ENCODE data around the gene EFNB2. TPM values are rescaled to one million over a fixed set of nuclear protein-coding genes. Genes with fewer than 3 reads are reported as not detected.

Gene EFNB2
- total and polyA plus RNA-seq, 7 experiments from 2014 or later, result 0.07 to 0.22 (median 0.11) TPM; not detected in 2

DNA sequence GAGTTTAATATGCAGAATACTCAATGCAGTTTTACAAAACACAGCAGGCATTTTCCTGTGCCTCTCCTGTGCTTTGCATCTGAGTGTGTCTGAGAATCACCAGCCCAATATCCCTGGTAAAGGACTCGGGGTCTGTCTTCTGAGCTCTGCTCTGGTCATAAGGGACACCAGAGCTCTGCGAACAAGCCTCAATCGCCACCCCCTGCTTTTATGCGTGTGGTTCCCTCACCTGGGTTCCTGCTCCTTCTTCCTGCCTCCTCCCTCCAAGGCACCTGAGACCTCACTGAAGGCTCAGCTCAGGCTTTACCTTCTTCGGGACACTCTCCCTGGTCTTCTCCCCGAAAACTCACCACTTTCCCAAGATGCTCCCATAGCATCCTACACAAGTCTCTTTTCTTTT is 84.5 kb downstream of the EFNB2 start:
- H3K36me3 Mint-ChIP-seq, result no peaks in the 10 kb centered on the region
- H3K9me3 Mint-ChIP-seq, result peaks cover 0 to 4% (median 0%) of the 10 kb centered on the region in 11 donors
- H3K27me3 Mint-ChIP-seq, result peaks cover 0 to 34% (median 19%) of the 10 kb centered on the region in 5 donors
- H3K27ac Mint-ChIP-seq, result no peak overlapping the region
- intact Hi-C loops (cut with micrococcal nuclease), result no loop called here
- ATAC-seq, result no peak
- no peaks in the 10 kb centered on the region for H3K4me1 Mint-ChIP-seq
- POLR2A ChIA-PET, result no interaction called here
- no peaks in the 10 kb centered on the region for H3K36me3 ChIP-seq (ENCODE audit: control insufficient read depth in 2 of 3, insufficient read depth in 3 of 3, low read length in 3 of 3)
- H3K4me3 Mint-ChIP-seq, result no peak overlapping the region
- no peaks in the 10 kb centered on the region for H3K27me3 ChIP-seq (ENCODE audit: control insufficient read depth in 2 of 2, insufficient read depth in 2 of 2, low read length in 2 of 2)
- H3K4me3 ChIP-seq (ENCODE audit: low read length), result no peak overlapping the region
- no peaks in the 10 kb centered on the region for H3K9me3 ChIP-seq (ENCODE audit: control insufficient read depth in 2 of 3, low read length in 3 of 3)
- H3K4me1 ChIP-seq (ENCODE audit: control insufficient read depth in 2 of 2, insufficient read depth in 2 of 2, low read length in 2 of 2), result no peaks in the 10 kb centered on the region
- CTCF ChIA-PET, result no interaction called here
- no peak for DNase-seq
- H3K27ac ChIP-seq (ENCODE audit: low read depth, low read length), result no peak overlapping the region

DNA sequence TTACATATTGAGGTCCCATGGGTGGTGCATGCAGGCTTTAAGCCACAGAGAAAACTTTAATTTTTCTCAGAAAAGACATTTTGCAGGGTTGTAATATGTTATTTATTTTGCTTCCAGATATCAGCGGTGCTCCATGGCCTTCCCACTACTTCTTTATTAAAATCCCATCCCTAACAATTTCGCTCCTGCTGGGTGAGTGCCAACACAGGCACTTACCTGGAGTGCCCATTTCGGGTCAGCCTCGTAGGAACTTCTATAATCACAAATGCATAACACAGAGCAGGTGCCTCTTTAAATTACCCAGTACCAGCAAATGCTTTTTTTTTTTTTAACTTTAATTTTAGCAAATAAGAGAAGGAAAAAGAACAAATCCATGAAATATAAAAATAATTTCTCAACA is 86.4 kb downstream of the EFNB2 start:
- CTCF ChIA-PET, result no interaction called here
- H3K4me1 Mint-ChIP-seq, result no peaks in the 10 kb centered on the region
- no peak overlapping the region for H3K4me3 Mint-ChIP-seq
- no peak for ATAC-seq
- DNase-seq, result no peak
- H3K27ac ChIP-seq (ENCODE audit: low read depth, low read length), result no peak overlapping the region
- POLR2A ChIA-PET, result no interaction called here
- H3K9me3 Mint-ChIP-seq, result peaks cover 0 to 4% (median 0%) of the 10 kb centered on the region in 11 donors
- H3K4me3 ChIP-seq (ENCODE audit: low read length), result no peak overlapping the region
- no peak overlapping the region for H3K27ac Mint-ChIP-seq
- H3K9me3 ChIP-seq (ENCODE audit: control insufficient read depth in 2 of 3, low read length in 3 of 3), result no peaks in the 10 kb centered on the region
- H3K27me3 ChIP-seq (ENCODE audit: control insufficient read depth in 2 of 2, insufficient read depth in 2 of 2, low read length in 2 of 2), result no peaks in the 10 kb centered on the region
- H3K36me3 ChIP-seq (ENCODE audit: control insufficient read depth in 2 of 3, insufficient read depth in 3 of 3, low read length in 3 of 3), result no peaks in the 10 kb centered on the region
- intact Hi-C loops (cut with micrococcal nuclease), result no loop called here
- H3K27me3 Mint-ChIP-seq, result peaks cover 0 to 41% (median 19%) of the 10 kb centered on the region in 5 donors
- H3K4me1 ChIP-seq (ENCODE audit: control insufficient read depth in 2 of 2, insufficient read depth in 2 of 2, low read length in 2 of 2), result no peaks in the 10 kb centered on the region
- H3K36me3 Mint-ChIP-seq, result no peaks in the 10 kb centered on the region

DNA sequence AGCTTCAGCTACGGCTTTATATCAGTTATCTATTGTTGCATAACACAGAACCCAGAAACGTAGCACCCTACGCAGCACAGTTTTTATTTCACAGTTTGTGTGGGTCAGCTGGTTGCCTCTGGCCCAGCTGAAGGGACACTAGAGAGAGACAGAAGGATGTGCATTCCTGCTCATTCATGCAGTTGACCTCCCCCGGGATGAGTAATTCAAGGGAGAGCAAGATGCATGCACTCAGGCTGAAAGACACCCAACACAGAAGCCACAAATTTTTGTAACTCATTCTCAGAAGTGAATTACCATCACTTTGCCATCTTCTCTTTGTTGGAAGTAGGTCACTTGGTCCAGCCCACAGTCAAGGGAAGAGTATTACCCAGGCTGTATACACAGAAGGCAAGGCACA is 89.5 kb downstream of the EFNB2 start:
- H3K4me1 ChIP-seq (ENCODE audit: control insufficient read depth in 2 of 2, insufficient read depth in 2 of 2, low read length in 2 of 2), result no peaks in the 10 kb centered on the region
- no peaks in the 10 kb centered on the region for H3K36me3 ChIP-seq (ENCODE audit: control insufficient read depth in 2 of 3, insufficient read depth in 3 of 3, low read length in 3 of 3)
- H3K9me3 ChIP-seq (ENCODE audit: control insufficient read depth in 2 of 3, low read length in 3 of 3), result no peaks in the 10 kb centered on the region
- intact Hi-C loops (cut with micrococcal nuclease), result no loop called here
- H3K4me1 Mint-ChIP-seq, result no peaks in the 10 kb centered on the region
- no peak overlapping the region for H3K27ac ChIP-seq (ENCODE audit: low read depth, low read length)
- H3K27ac Mint-ChIP-seq, result no peak overlapping the region
- ChIA-PET POLR2A (no interaction called here), CTCF (no interaction called here)
- peaks cover 0 to 34% (median 10%) of the 10 kb centered on the region in 5 donors for H3K27me3 Mint-ChIP-seq
- H3K4me3 Mint-ChIP-seq, result no peak overlapping the region
- DNase-seq (no peak), ATAC-seq (no peak)
- H3K9me3 Mint-ChIP-seq, result peaks cover 0 to 4% (median 0%) of the 10 kb centered on the region in 11 donors
- H3K4me3 ChIP-seq (ENCODE audit: low read length), result no peak overlapping the region
- H3K27me3 ChIP-seq (ENCODE audit: control insufficient read depth in 2 of 2, insufficient read depth in 2 of 2, low read length in 2 of 2), result no peaks in the 10 kb centered on the region
- no peaks in the 10 kb centered on the region for H3K36me3 Mint-ChIP-seq

- Histone ChIP-seq H3K36me3 (ENCODE audit: control insufficient read depth in 2 of 3, insufficient read depth in 3 of 3, low read length in 3 of 3) (no peaks in the 10 kb centered on the region), H3K9me3 (ENCODE audit: control insufficient read depth in 2 of 3, low read length in 3 of 3) (no peaks in the 10 kb centered on the region), H3K4me1 (ENCODE audit: control insufficient read depth in 2 of 2, insufficient read depth in 2 of 2, low read length in 2 of 2) (no peaks in the 10 kb centered on the region), H3K27me3 (ENCODE audit: control insufficient read depth in 2 of 2, insufficient read depth in 2 of 2, low read length in 2 of 2) (no peaks in the 10 kb centered on the region), H3K27ac (ENCODE audit: low read depth, low read length) (no peak overlapping the region), H3K4me3 (ENCODE audit: low read length) (no peak overlapping the region)
- Mint-ChIP-seq H3K4me1 (peaks cover 0 to under 1% (median 0%) of the 10 kb centered on the region in 7 donors), H3K27ac (no peak overlapping the region), H3K4me3 (no peak overlapping the region), H3K36me3 (no peaks in the 10 kb centered on the region), H3K27me3 (peaks cover 0 to 40% (median 10%) of the 10 kb centered on the region in 5 donors), H3K9me3 (peaks cover 0 to 4% (median 0%) of the 10 kb centered on the region in 11 donors)
- ChIA-PET POLR2A (no interaction called here), CTCF (no interaction called here)
- intact Hi-C loops (cut with micrococcal nuclease), result no loop called here
- no peak for DNase-seq
- no peak for ATAC-seq
Measured at GRCh38 chr13:106443607-106444322, 91.7 kb downstream of the EFNB2 start.

DNA sequence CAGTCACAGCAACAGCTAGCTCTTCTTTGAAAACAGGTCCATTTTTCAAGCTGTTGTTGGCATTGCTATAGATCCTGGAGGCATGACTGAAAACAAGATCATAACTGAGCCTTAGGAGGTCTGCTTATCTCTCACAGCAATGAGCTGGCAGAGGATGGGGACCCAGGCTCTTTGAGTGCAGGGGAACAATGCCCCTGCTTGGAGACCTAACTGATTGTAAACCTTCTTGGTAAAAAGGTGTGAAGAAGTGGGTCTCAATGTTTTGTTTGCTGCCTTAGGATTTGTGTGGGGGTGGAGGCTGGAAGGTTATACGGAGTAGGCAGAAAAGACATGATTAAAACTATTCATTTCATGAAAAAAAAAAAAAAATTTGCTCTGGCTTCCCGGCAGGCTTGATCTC is 94.6 kb downstream of the EFNB2 start:
- CTCF ChIA-PET, result no interaction called here

More for the DNA sequence above, 94.6 kb downstream of the EFNB2 start:
- Mint-ChIP-seq H3K4me3 (no peak overlapping the region), H3K4me1 (peaks cover 0 to 3% (median 0%) of the 10 kb centered on the region in 7 donors), H3K27me3 (peaks cover 0 to 41% (median 0%) of the 10 kb centered on the region in 5 donors), H3K9me3 (peaks cover 0 to 1% (median 0%) of the 10 kb centered on the region in 11 donors), H3K36me3 (no peaks in the 10 kb centered on the region), H3K27ac (no peak overlapping the region)
- Histone ChIP-seq H3K9me3 (ENCODE audit: control insufficient read depth in 2 of 3, low read length in 3 of 3) (no peaks in the 10 kb centered on the region), H3K27me3 (ENCODE audit: control insufficient read depth in 2 of 2, insufficient read depth in 2 of 2, low read length in 2 of 2) (no peaks in the 10 kb centered on the region), H3K36me3 (ENCODE audit: control insufficient read depth in 2 of 3, insufficient read depth in 3 of 3, low read length in 3 of 3) (no peaks in the 10 kb centered on the region), H3K4me1 (ENCODE audit: control insufficient read depth in 2 of 2, insufficient read depth in 2 of 2, low read length in 2 of 2) (no peaks in the 10 kb centered on the region), H3K27ac (ENCODE audit: low read depth, low read length) (no peak overlapping the region), H3K4me3 (ENCODE audit: low read length) (no peak overlapping the region)
- ATAC-seq (no peak), DNase-seq (no peak)
- POLR2A ChIA-PET, result no interaction called here
- intact Hi-C loops (cut with micrococcal nuclease), result no loop called here

Other genes starting within 250 kb of the EFNB2 start
- gene ARGLU1, start 32.5 kb upstream of the EFNB2 start, total RNA-seq, result 100 to 1,000 TPM in 4 of 5 experiments, 10 to 100 TPM in 1; 93.3 to 291 (median 160) TPM
- gene ARGLU1, start 32.5 kb upstream of the EFNB2 start, polyA plus RNA-seq, result 10 to 100 TPM; 36.1 to 41.6 TPM